GM21825 (cell line): ENCODE results near the gene CFAP210.

Source experiments
- ATAC-seq: cut with Tn5 transposase; IDR thresholded peaks from one replicate; pipeline ENCODE4 v1.9.1; 2021; ENCODE audit warnings: mild to moderate bottlenecking, moderate library complexity; ENCODE audit not compliant: unreplicated experiment

CFAP210 gene

GRCh38 chr2:169694113-169694893 is at the start of gene CFAP210, which contains the start of gene PHOSPHO2:
TSS of gene CFAP210 (minus strand) at chr2:169694405. CDS start at chr2:169694327, 78 bp downstream.
TSS of gene PHOSPHO2 (plus strand) at chr2:169694469. CDS start at chr2:169700972, 6,503 bp downstream.
- peak; percentile 99 for ATAC-seq

GRCh38 chr2:169743549-169743948 is 49.3 kb upstream of the CFAP210 start:
- no peak for ATAC-seq

- no peak for ATAC-seq
Measured at GRCh38 chr2:169739351-169739750, 45.1 kb upstream of the CFAP210 start.

GRCh38 chr2:169738566-169739229 is 44.5 kb upstream of the CFAP210 start:
- ATAC-seq = no peak

GRCh38 chr2:169736902-169737301 is 42.7 kb upstream of the CFAP210 start:
- ATAC-seq = no peak

- no peak for ATAC-seq
Measured at GRCh38 chr2:169735623-169736022, 41.4 kb upstream of the CFAP210 start.

GRCh38 chr2:169734169-169734847 is 40.1 kb upstream of the CFAP210 start:
- peak; percentile 38 for ATAC-seq

GRCh38 chr2:169732583-169733358 is 38.6 kb upstream of the CFAP210 start:
- no peak for ATAC-seq

GRCh38 chr2:169732075-169732474 is 37.9 kb upstream of the CFAP210 start:
- ATAC-seq = no peak

GRCh38 chr2:169729274-169729605 is 35.0 kb upstream of the CFAP210 start:
- no peak for ATAC-seq

GRCh38 chr2:169727065-169727464 is 32.9 kb upstream of the CFAP210 start:
- ATAC-seq = no peak

- no peak for ATAC-seq
Measured at GRCh38 chr2:169721016-169721415, 26.8 kb upstream of the CFAP210 start.

- no peak for ATAC-seq
Measured at GRCh38 chr2:169718930-169719504, 24.8 kb upstream of the CFAP210 start.

GRCh38 chr2:169717691-169718063 is 23.5 kb upstream of the CFAP210 start:
- ATAC-seq = no peak

- ATAC-seq = no peak
Measured at GRCh38 chr2:169716938-169717690, 22.9 kb upstream of the CFAP210 start.

- no peak for ATAC-seq
Measured at GRCh38 chr2:169716238-169716886, 22.2 kb upstream of the CFAP210 start.

- no peak for ATAC-seq
Measured at GRCh38 chr2:169715379-169716237, 21.4 kb upstream of the CFAP210 start.

- no peak for ATAC-seq
Measured at GRCh38 chr2:169714699-169715098, 20.5 kb upstream of the CFAP210 start.

GRCh38 chr2:169713331-169713730 is 19.1 kb upstream of the CFAP210 start:
- ATAC-seq = no peak
